Ureter (tissue), 1 donor: ENCODE measurements around the gene FNBP1L. TPM values are rescaled to one million over a fixed set of nuclear protein-coding genes. Genes with fewer than 3 reads are reported as not detected.
A peak's percentile ranks its signal among the peaks of the same experiment; 100 is the strongest.

Experiments
- DNase-seq: peaks from one replicate; pipeline ENCODE4 v3.0.0-alpha.2; 2020; ENCODE audit warnings: low spot score
- total RNA-seq: library from RNA; stranded (reverse); gene quantifications from one replicate; pipeline ENCODE4 v1.2.4, GENCODE V29; 2023
- donor health status: DM: yes; HTN: yes; CAD: no.

FNBP1L gene
- total RNA-seq, 1 donor from 2014 or later: 53.2 TPM

DNA sequence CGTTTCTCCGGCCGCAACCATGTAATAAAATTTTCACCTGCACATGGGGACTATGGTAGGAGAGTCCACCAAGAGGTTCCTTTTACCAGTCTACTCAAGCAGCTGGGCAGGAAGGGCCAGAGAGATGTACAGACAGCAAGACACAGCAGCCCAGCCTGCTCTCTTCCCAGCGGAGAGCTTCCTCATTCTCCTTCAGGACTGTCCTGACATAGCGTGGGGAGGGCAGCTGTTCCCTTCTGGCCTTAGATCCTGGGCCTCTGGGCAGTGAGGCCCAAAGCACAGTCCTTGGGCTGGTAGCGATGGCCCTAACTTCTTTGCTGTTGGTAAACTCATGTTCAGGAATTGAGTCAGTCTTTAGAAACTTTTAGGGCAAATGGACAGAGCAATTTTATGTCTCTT lies 144.6 kb downstream of the FNBP1L start:
- no peak for DNase-seq

DNA sequence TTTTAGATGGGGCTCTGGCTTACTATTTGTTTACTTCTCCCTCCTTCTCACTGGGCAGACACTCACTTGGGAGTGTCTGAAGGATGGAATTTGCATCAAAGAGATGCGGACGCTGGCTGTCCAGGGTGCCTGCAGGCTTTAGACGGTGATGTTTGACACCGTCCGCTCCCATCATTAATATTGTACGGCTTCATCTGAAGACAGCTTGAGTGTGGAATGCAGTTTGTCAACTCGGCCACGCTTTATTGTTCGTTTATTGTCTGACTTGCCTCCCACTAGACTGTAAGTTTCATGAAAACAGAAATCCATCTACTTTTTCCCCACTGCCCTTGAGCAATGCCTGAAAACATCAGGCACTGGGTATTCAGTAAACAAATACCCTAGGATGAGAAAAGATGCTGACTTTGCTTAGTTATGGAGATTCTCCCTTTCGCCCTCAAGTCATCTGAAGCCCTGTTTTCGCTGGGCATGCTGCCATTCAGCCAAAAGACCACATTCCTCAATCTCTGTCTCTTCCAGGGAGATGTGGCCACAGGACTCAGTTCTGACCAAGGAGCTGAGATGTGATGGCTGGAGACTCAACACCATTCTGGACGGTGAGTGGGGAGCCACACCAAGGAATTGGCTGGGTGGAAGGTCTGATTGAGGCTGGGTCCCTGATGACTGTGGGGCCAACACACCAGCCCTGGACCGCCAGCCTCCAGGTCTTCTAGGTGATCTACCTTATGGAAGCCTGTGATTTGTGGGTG lies 146.1 kb downstream of the FNBP1L start:
- DNase-seq: no peak

DNA sequence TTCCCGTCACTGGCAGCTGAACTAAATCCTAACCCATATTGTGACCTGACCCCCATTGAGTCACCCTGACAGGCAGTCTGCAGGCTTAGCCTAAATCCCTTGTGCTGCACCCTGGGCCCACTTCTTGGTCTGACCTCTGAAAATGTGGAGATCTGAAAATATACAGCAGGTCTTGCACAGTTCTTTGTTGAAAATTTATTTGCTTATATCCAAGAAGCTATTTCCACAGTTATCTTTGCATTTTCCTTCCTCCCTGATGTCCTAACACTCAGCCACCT lies 146.6 kb downstream of the FNBP1L start:
- DNase-seq: no peak

DNA sequence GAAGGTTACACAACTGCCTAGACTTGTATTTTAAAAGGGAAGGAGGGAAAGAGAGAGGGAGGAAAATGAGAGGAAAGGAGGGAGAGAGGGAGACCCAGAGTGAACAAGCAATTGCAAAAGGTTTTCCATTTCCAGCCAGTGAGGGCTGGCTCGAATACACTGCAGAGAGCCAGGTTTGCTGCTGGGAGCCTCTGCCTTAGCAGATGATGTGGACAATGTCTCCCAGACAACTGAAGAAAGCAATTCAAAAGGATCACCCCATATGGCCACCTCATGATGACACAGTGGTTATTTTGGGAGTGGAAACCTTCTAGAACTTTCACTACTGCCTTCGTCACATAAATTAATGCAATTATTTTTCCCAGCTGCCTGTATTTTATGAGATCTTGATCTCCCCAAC lies 147.3 kb downstream of the FNBP1L start:
- DNase-seq: no peak

DNA sequence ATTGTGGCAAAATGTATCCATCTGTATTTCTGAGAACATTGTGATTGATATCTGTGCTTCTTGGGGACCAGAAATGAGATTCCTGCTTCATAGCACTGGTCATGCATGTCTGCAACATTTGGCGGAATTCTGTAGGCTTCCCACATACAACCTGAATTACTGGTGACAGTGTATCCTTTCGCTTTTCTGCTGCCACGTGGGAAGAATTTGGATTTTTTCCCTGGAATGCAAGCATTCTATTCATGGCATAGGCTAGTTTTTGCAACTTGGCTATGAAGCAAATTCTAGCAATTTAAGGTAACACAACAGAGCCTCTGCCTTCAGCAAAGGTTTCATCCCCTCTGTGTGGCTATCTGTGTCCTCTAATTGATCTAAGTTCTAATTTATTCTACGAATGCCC lies 147.8 kb downstream of the FNBP1L start:
- DNase-seq: no peak

DNA sequence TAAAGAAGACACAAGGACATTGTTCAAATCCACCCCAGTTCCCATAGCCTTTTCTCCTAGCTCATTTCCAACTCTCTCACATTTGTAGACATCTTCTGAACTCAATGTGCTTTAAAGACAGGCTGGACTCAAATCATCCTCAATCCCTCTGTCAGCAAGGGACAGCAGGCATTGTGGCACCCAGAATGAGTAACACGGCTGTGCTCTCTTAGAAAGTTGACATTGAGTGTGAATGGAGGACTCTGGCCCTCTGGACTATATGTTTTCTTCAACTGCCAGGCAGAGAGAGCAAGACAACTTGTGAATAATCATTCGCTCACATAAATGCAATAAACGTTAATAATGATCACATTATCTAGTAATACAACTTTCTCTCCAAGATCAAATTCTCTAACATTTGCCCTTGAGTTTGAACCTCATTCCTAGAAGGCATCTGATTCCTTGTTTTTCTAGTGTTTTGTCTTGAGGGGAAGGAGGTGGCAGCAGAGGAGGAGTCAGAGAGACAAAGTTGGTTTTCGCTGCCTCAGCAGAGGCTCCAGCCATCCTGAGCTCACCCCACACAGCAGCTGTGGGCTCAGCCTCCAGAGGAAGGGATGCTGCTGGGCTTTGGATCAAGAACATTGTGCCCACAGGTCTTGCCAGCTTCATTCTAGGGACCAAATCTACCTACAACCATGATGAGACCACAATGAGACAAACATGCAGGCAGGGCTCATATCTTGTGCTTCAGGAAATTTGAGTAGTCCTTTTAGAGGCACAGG lies 148.6 kb downstream of the FNBP1L start:
- DNase-seq: no peak

DNA sequence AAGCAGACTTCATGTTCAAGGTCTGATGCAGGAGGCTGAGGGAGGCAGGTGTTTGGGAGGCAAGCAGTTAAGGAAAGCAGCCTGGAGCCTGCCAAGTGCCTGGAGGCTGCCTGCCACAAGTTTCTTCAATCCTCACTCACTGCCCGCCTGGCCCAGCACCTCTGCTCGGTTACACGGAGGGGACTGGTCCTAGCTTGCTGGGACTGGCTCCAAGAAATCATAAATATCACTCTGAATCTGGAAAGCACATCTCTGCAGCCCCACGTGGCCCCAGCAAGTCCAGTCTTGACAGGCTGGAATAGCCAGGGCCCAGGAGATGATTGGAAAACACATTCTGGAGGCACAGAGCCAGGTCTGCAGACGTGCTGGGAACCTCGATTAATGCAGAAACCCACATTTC lies 149.8 kb downstream of the FNBP1L start:
- DNase-seq: peak; percentile 86

DNA sequence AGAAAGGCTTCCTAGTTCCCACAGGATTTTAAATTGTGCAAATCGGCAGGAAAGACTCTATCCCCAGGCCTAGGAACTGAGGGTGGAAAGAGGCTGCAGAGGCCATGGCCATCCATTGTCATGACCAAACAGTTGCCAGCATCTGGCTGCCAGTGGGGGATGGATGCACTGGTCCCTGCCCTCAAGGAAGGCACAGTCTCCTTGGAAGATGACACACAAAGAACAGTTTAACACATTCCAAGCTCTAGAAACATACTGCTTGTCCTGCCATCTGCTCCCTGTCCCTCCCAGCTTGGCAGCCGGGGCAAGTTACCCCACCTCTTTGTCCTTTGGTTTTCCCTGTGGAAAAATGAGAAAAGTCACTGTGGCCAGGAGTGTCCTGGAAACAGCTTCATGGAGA lies 150.5 kb downstream of the FNBP1L start:
- no peak for DNase-seq

DNA sequence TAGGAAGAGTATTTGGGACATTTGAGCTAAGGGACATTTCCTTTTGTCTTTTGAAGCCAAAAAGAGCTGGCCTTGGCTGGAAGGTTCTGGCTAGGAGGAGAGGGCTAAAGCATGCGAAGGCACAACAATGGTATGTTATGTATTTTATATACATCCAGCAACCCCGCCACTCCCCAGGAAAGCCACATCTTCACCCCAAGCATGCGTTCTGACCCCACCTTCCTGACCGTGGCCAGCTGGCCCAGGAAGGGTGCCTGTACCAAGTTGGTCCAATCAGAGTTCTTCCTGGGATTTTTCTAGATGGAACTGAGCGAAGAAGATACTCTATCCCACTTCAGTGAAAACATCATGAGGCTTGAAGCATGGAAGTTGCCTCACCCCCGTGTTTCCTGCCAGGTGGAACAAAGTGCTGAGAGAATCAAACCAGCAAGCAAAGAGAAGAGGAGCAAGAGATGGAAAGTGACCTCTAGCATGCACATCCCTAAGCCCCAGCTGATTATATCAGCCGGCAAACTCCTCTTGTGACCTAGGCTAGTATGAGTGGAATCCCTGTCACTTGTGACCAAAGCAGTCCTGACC lies 151.0 kb downstream of the FNBP1L start:
- DNase-seq: no peak

DNA sequence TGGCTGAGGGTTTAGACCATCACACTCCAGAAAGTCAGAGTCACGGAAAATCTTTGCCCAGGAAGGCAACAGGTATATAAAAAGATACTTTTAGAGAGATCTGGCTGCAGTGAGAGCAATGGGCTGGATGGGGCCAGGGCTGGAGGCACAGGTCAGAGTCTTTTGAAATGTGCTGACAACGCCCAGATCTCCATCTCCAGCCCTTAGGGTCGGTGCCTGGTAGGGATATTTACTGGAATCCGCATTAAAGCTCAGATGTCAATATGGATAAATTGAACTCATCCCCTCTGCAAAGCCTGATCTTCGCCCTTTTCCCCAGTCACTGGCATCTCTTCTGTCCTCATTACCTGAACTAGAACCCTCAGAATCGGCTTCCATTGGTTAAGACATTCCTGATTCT lies 151.6 kb downstream of the FNBP1L start:
- DNase-seq: no peak

DNA sequence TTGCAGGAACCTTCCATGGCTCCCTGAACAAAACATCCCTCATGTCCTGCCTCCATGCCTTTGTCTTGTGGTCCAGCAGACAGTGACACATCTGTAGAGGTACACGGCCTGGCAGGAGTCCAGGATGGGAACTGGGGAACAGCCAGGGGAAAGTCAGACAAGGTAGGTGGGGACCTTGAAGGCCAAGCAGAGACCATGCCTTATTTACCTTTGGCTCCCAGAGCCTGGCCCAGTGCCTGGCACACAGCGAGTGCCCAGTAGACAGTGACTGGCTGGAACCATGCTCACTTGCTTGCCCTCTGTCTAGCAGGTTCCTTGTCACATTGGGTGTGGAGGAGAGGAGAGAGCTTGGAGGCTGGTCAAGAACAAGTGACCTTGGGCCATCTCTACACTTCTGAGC lies 152.7 kb downstream of the FNBP1L start:
- no peak for DNase-seq

DNA sequence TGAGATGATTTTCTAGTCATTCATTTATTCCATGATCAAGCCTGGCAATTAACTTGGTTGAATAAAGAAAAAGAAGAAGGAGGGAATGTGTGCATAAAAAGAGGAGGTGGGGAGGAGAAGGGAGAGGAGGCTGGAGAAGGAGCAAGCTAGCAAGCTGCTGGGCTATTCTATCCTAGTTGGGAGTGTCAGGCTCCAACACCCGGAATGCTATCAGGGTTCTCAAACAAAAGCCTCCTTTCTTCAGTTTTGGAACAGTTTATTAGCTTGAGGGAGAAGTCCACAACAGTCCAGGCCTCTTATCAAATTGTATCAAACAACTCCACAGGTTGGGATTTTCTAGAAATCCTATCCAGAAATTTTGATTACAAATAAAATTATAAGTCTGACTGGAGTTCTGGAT lies 153.8 kb downstream of the FNBP1L start:
- no peak for DNase-seq

DNA sequence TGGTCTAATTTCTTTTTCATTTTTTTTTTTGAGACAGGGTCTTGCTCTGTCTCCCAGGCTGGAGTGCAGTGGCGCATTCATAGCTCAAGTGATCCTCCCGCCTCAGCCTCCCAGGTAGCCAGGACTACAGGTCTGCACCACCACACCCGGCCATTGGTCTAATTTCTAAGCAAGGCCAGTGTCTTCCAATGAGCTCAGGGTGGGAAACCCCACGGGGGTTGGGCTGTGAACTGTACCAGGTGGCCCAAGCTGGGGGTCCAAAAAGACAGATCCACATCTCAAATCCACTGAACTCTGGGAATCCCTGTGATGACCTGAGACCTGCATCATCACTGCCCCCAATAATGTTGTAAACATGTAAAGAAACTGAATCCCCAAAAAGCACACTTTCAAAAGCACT lies 154.2 kb downstream of the FNBP1L start:
- DNase-seq: no peak

DNA sequence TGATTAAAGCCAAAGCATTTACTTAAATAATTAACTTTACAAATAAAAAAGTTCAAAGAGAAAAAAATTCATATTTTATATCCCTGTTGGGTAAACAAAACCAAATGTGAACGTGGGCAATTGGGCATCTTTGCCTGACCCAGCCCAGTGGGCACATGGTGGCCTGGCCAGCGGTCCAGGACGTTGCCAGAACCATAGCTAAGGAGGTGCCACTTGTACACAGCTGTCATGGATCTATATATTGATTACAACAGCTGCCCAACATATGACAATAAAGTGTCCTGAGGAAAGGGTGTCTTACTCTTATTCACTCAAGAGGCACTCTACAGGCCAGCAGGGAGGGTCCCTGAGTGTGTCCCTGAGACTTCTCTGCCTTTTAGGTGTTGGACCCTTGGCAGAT lies 155.2 kb downstream of the FNBP1L start:
- DNase-seq: no peak

DNA sequence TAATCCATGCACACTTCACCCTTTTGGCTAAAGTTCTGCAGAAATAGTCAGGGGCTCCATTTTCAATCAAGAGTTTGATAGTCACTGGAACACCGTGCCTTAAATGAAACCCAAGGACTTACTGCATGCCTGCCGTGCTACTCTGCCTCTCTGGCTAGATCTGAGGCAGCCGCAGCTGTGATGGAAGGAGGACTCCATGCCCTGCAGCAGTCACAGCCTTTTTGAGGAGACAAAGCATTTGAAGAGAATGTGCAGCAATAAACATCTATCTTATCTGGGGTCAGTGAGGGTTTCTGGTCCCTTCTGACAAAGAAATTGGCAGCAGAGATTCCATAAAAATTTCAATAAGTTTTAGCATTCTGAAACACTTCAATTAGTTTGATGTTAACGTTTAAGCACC lies 155.7 kb downstream of the FNBP1L start:
- no peak for DNase-seq

Other genes with a start within 250 kb of the FNBP1L start
- gene DR1, start 102.2 kb upstream of the FNBP1L start, total RNA-seq: 50.1 TPM
- 26.7 TPM for gene BCAR3, start 233.7 kb downstream of the FNBP1L start, total RNA-seq